Ascending aorta (tissue), 2 donors: ENCODE measurements around the gene MED19. TPM values are rescaled to one million over a fixed set of nuclear protein-coding genes. Genes with fewer than 3 reads are reported as not detected.
"Not testable (repeated sequence)": the region's sequence is repeated elsewhere in the genome, so short reads cannot be mapped to it uniquely, and the experiment has no call there.

Source experiments
- DNase-seq, 2 donors: peaks; one replicate each; pipeline ENCODE4 v3.0.0-alpha.2; 2019; ENCODE audit warnings: low spot score in 2 of 2
- H3K27ac ChIP-seq, 2 donors: fragments of 200-600 bp; sonication (generic); one replicate each; pipeline ENCODE4 v1.5.1; 2016 to 2017; ENCODE audit warnings: mild to moderate bottlenecking in 1 of 2
- H3K27me3 ChIP-seq: fragments of 200-600 bp; sonication (generic); one replicate; pipeline ENCODE4 v1.5.1; 2017
- H3K36me3 ChIP-seq, 2 donors: fragments of 200-600 bp; sonication (generic); one replicate each; pipeline ENCODE4 v1.5.1; 2016
- H3K4me1 ChIP-seq, 2 donors: fragments of 200-600 bp; sonication (generic); one replicate each; pipeline ENCODE4 v1.5.1; 2016 to 2017; ENCODE audit warnings: mild to moderate bottlenecking in 1 of 2
- H3K4me3 ChIP-seq, 2 donors: fragments of 200-600 bp; sonication (generic); one replicate each; pipeline ENCODE4 v1.5.1; 2016 to 2017; ENCODE audit warnings: mild to moderate bottlenecking in 1 of 2
- H3K9me3 ChIP-seq, 2 donors: fragments of 200-600 bp; sonication (generic); one replicate each; pipeline ENCODE4 v1.5.1; 2016
- CTCF ChIP-seq, 3 experiments: fragments of 200-600 bp in 2 of 3; fragments of 450-650 bp in 1 of 3; sonication (generic) in 2 of 3; IDR thresholded peaks; one replicate each; pipeline ENCODE4 v1.5.1; 2016 to 2019; ENCODE audit warnings: antibody characterized with exemption in 3 of 3, mild to moderate bottlenecking in 1 of 3, moderate library complexity in 1 of 3
- intact Hi-C: fragments of 100-400 bp; cut with DNase I; formaldehyde crosslinking; loops from one replicate; pipeline ENCODE4 v1.15.1; 2023
- total RNA-seq: library from RNA; depleted of rRNA; stranded (reverse); fragments of >200 nt; gene quantifications from one replicate; pipeline ENCODE4 v1.1.0, GENCODE V29; 2016

Gene MED19
- total RNA-seq, 1 donor from 2014 or later, result 35.2 TPM

GRCh38 chr11:57700425-57700824 lies 11.6 kb downstream of the MED19 start:
- H3K27ac ChIP-seq, result no peak overlapping the region
- no peaks in the 10 kb centered on the region for H3K27me3 ChIP-seq
- no peak for TF ChIP-seq CTCF (IDR thresholded peaks at IDR 0.05)
- DNase-seq, result no peak
- intact Hi-C loops, result no loop called here
- no peak overlapping the region for H3K4me3 ChIP-seq
- H3K4me1 ChIP-seq, result peaks cover 0 to 4% of the 10 kb centered on the region in 2 donors
- peaks cover 80 to 83% of the 10 kb centered on the region in 2 donors for H3K36me3 ChIP-seq
- no peaks in the 10 kb centered on the region for H3K9me3 ChIP-seq

GRCh38 chr11:57699813-57700212 lies 12.2 kb downstream of the MED19 start:
- H3K9me3 ChIP-seq, result no peaks in the 10 kb centered on the region
- no peak for TF ChIP-seq CTCF (IDR thresholded peaks at IDR 0.05)
- peaks cover 83 to 86% of the 10 kb centered on the region in 2 donors for H3K36me3 ChIP-seq
- no peak overlapping the region for H3K27ac ChIP-seq
- no peaks in the 10 kb centered on the region for H3K27me3 ChIP-seq
- intact Hi-C loops, result no loop called here
- DNase-seq, result no peak
- H3K4me1 ChIP-seq, result peaks cover 0 to 4% of the 10 kb centered on the region in 2 donors
- no peak overlapping the region for H3K4me3 ChIP-seq

- peaks cover 0 to 2% of the 10 kb centered on the region in 2 donors for H3K4me1 ChIP-seq
- no peak for TF ChIP-seq CTCF (IDR thresholded peaks at IDR 0.05)
- DNase-seq, result no peak
- H3K4me3 ChIP-seq, result no peak overlapping the region
- H3K27ac ChIP-seq, result no peak overlapping the region
- peaks cover 85 to 86% of the 10 kb centered on the region in 2 donors for H3K36me3 ChIP-seq
- no peaks in the 10 kb centered on the region for H3K27me3 ChIP-seq
- intact Hi-C loops, result no loop called here
- no peaks in the 10 kb centered on the region for H3K9me3 ChIP-seq
These were observed 13.1 kb downstream of the MED19 start for GRCh38 chr11:57698843-57699365.

DNA sequence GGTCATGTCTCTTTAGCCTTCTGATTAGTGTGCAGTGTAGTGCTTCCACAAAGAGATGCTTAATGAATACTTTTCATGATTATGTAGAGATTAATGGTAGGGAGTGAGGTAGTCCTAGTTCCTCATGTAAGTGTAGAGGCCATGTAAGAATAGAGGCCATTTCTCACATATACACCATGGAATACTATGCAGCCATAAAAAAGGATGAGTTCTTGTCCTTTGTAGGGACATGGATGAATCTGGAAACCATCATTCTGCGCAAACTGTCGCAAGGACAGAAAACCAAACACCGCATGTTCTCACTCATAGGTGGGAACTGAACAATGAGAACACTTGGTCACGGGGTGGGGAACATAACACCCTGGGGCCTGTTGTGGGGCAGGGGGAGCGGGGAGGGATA lies 21.5 kb downstream of the MED19 start:
- DNase-seq, H3K27me3 ChIP-seq, H3K4me1 ChIP-seq, H3K9me3 ChIP-seq, intact Hi-C loops, H3K27ac ChIP-seq, H3K4me3 ChIP-seq: not testable (repeated sequence)
- H3K36me3 ChIP-seq, result peaks cover 85 to 99% of the 10 kb centered on the region in 2 donors

DNA sequence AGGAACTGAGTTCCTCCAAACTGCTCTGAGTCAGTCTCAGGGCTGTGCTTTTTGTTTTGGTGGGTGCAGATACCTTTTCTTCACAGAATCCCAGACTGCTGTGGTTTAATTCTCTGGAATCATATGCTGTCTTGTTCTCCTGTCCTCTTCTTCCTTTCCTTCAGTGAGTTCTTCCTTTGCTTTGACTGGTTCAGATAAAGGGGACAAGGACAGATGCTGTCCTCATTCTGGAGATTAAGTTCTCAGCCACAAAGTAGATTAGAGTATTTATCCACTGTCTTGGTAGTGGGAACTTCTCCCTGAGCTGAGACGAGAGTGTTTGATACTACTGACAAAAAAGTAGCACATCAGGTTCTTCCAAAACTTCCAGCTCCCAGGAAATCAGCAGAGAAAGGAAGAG lies 30.8 kb downstream of the MED19 start:
- Histone ChIP-seq H3K9me3 (no peaks in the 10 kb centered on the region), H3K4me3 (no peak overlapping the region), H3K27me3 (no peaks in the 10 kb centered on the region), H3K36me3 (peaks cover 43 to 46% of the 10 kb centered on the region in 2 donors), H3K4me1 (peaks cover 0 to 9% of the 10 kb centered on the region in 2 donors), H3K27ac (no peak overlapping the region)
- intact Hi-C loops, result no loop called here
- TF ChIP-seq CTCF (IDR thresholded peaks at IDR 0.05), result no peak
- no peak for DNase-seq

DNA sequence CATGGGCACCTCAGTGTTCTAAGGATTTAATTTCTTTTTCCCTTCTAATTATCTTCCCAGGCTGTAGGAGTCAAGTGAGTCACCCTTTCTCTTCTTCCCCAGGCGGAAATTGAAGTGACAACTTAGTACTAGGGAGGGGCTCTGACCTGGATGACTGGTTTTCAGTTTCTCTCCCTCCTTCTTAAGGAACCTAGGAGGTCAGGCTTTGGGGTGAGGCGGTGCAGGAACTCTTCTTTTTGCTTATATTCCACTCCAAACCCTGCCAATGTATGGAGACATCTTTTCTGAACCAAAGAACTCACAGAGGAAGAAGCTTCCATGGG lies 31.5 kb downstream of the MED19 start:
- peak overlapping the region in 1 of 2 donors; percentile 1 for H3K27ac ChIP-seq
- H3K27me3 ChIP-seq, result no peaks in the 10 kb centered on the region
- intact Hi-C loops, result no loop called here
- DNase-seq, result no peak
- H3K9me3 ChIP-seq, result no peaks in the 10 kb centered on the region
- TF ChIP-seq CTCF (IDR thresholded peaks at IDR 0.05), result no peak
- H3K4me3 ChIP-seq, result no peak overlapping the region
- peaks cover 0 to 9% of the 10 kb centered on the region in 2 donors for H3K4me1 ChIP-seq
- H3K36me3 ChIP-seq, result peaks cover 37 to 42% of the 10 kb centered on the region in 2 donors
